CD14-positive monocyte (primary cell): Measurements from ENCODE around the gene PTPRN2. TPM values are rescaled to one million over a fixed set of nuclear protein-coding genes. Genes with fewer than 3 reads are reported as not detected.

ENCODE experiments used
- DNase-seq, 3 donors: peaks; one replicate each; pipeline ENCODE4 v3.0.0-alpha.2; 2011 to 2022
- H2AFZ ChIP-seq: 2 replicates; pipeline ENCODE4 v1.6.0; 2012; ENCODE audit warnings: mild to moderate bottlenecking, low read depth, low read length, inconsistent platforms; ENCODE audit not compliant: insufficient read depth, poor library complexity, severe bottlenecking
- H3K27ac ChIP-seq, 2 donors: 1 replicate in 1 of 2; 2 replicates in 1 of 2; pipeline ENCODE4 v1.5.1; 2012 to 2013; ENCODE audit warnings: low read length in 2 of 2, control low read depth in 1 of 2, inconsistent platforms in 1 of 2, low read depth in 1 of 2, mild to moderate bottlenecking in 1 of 2
- H3K27me3 ChIP-seq, 2 donors: one replicate each; pipeline versions ENCODE4 v1.6.0 to v1.6.1; 2011 to 2013; ENCODE audit warnings: low read length in 2 of 2; ENCODE audit not compliant: control insufficient read depth in 2 of 2, insufficient read depth in 2 of 2
- H3K36me3 ChIP-seq, 2 donors: replicated peaks in 1 of 2; 1 replicate in 1 of 2; 2 replicates in 1 of 2; pipeline versions ENCODE4 v1.5.1 to v1.6.1; 2012 to 2013; ENCODE audit warnings: low read length in 2 of 2, control low read depth in 1 of 2, inconsistent platforms in 1 of 2, mild to moderate bottlenecking in 1 of 2; ENCODE audit not compliant: insufficient read depth in 2 of 2, control insufficient read depth in 1 of 2
- H3K4me1 ChIP-seq, 2 donors: 1 replicate in 1 of 2; 2 replicates in 1 of 2; pipeline versions ENCODE4 v1.5.1 to v1.6.1; 2012 to 2013; ENCODE audit warnings: low read length in 2 of 2, control low read depth in 1 of 2, inconsistent platforms in 1 of 2, mild to moderate bottlenecking in 1 of 2, moderate library complexity in 1 of 2; ENCODE audit not compliant: insufficient read depth in 2 of 2, control insufficient read depth in 1 of 2
- H3K4me2 ChIP-seq: replicated peaks from 2 replicates; pipeline ENCODE3; 2012; ENCODE audit warnings: low read length, moderate library complexity, mild to moderate bottlenecking; ENCODE audit not compliant: poor library complexity, severe bottlenecking; ENCODE audit errors: extremely low read depth
- H3K4me3 ChIP-seq, 3 experiments: fragments of 200-600 bp in 1 of 3; sonication (generic) in 1 of 3; replicated peaks in 1 of 3; 1 replicate in 2 of 3; 2 replicates in 1 of 3; pipeline ENCODE4 v1.5.1; 2011 to 2013; ENCODE audit warnings: low read length in 3 of 3, mild to moderate bottlenecking in 3 of 3, control low read depth in 2 of 3, low read depth in 2 of 3, inconsistent platforms in 1 of 3, moderate library complexity in 1 of 3
- H3K79me2 ChIP-seq: 2 replicates; pipeline ENCODE4 v1.6.0; 2012; ENCODE audit warnings: mild to moderate bottlenecking, control low read depth, inconsistent platforms, low read length, moderate library complexity; ENCODE audit not compliant: insufficient read depth
- H3K9ac ChIP-seq: 2 replicates; pipeline ENCODE4 v1.6.0; 2017; ENCODE audit warnings: low read length, mild to moderate bottlenecking; ENCODE audit not compliant: insufficient read depth, poor library complexity, severe bottlenecking
- H3K9me3 ChIP-seq, 2 donors: replicated peaks in 1 of 2; 1 replicate in 1 of 2; 2 replicates in 1 of 2; pipeline versions ENCODE4 v1.5.1 to v1.6.1; 2012 to 2013; ENCODE audit warnings: low read length in 2 of 2, control low read depth in 1 of 2; ENCODE audit not compliant: control insufficient read depth in 1 of 2, insufficient read depth in 1 of 2
- H4K20me1 ChIP-seq: 2 replicates; pipeline ENCODE4 v1.6.0; 2012; ENCODE audit warnings: mild to moderate bottlenecking, low read length, control low read depth, moderate library complexity; ENCODE audit not compliant: insufficient read depth
- H3K27ac Mint-ChIP-seq, 7 donors: one replicate each; pipeline ENCODE4 v1.8.0; 2020; ENCODE audit warnings: mild to moderate bottlenecking in 7 of 7, mixed read lengths in 7 of 7, moderate library complexity in 6 of 7, inconsistent platforms in 2 of 7
- H3K27me3 Mint-ChIP-seq, 3 donors: one replicate each; pipeline ENCODE4 v1.8.0; 2021 to 2022; ENCODE audit warnings: low read depth in 3 of 3, mild to moderate bottlenecking in 3 of 3, mixed read lengths in 3 of 3, moderate library complexity in 3 of 3, inconsistent platforms in 1 of 3
- H3K36me3 Mint-ChIP-seq, 2 donors: one replicate each; pipeline ENCODE4 v1.8.0; 2020; ENCODE audit warnings: mixed read lengths in 2 of 2, inconsistent platforms in 1 of 2, mild to moderate bottlenecking in 1 of 2
- H3K4me1 Mint-ChIP-seq: one replicate; pipeline ENCODE4 v1.8.0; 2020; ENCODE audit warnings: mild to moderate bottlenecking, mixed read lengths
- H3K4me3 Mint-ChIP-seq, 2 donors: one replicate each; pipeline ENCODE4 v1.8.0; 2020; ENCODE audit warnings: mild to moderate bottlenecking in 2 of 2, mixed read lengths in 2 of 2, moderate library complexity in 1 of 2
- H3K9me3 Mint-ChIP-seq, 7 donors: one replicate each; pipeline ENCODE4 v1.8.0; 2020 to 2022; ENCODE audit warnings: mixed read lengths in 7 of 7, mild to moderate bottlenecking in 6 of 7, moderate library complexity in 6 of 7, inconsistent platforms in 2 of 7
- CTCF ChIP-seq: fragments of 200-600 bp; IDR thresholded peaks from one replicate; pipeline ENCODE4 v1.8.0; 2022; ENCODE audit warnings: antibody characterized with exemption, mild to moderate bottlenecking
- WGBS: methylation state at CpG from one replicate; pipeline ENCODE4 v1.1.5; 2013; ENCODE audit warnings: missing lambda C conversion rate; ENCODE audit not compliant: insufficient coverage; 5-methylcytosine and 5-hydroxymethylcytosine counted together
- intact Hi-C, 2 donors: fragments of 100-400 bp; cut with micrococcal nuclease; formaldehyde crosslinking; loops; one replicate each; pipeline versions ENCODE4 v1.15.0 to v1.15.1; 2023
- polyA plus RNA-seq, 3 donors: library from polyadenylated mRNA; depleted of rRNA in 1 of 3; unstranded in 2 of 3; stranded (reverse) in 1 of 3; fragments of 300-500 nt in 2 of 3; fragments of >200 nt in 1 of 3; fragmentation: Illumina TruSeq in 2 of 3; gene quantifications; 1 replicate in 2 of 3; 2 replicates in 1 of 3; pipeline ENCODE4 v1.2.3, GENCODE V29; 2012 to 2021

PTPRN2 gene
- polyA plus RNA-seq, 3 donors, result 0.25 to 1.4 (median 0.97) TPM

- H3K4me2 ChIP-seq, result no peak overlapping the region
- no peak overlapping the region for H2AFZ ChIP-seq
- no peaks in the 10 kb centered on the region for H4K20me1 ChIP-seq
- Mint-ChIP-seq H3K9me3 (peaks cover 9 to 20% (median 13%) of the 10 kb centered on the region in 7 donors), H3K4me1 (no peaks in the 10 kb centered on the region), H3K4me3 (no peak overlapping the region), H3K27ac (no peak overlapping the region), H3K27me3 (peaks cover 0 to 3% (median 0%) of the 10 kb centered on the region in 3 donors), H3K36me3 (no peaks in the 10 kb centered on the region)
- 95% methylated on average over 44 of the region's 54 CpGs for WGBS
- no peak overlapping the region for H3K27ac ChIP-seq
- H3K4me1 ChIP-seq, result no peaks in the 10 kb centered on the region
- H3K9me3 ChIP-seq, result peaks cover 9 to 17% of the 10 kb centered on the region in 2 donors
- no peak overlapping the region for H3K4me3 ChIP-seq
- DNase-seq, result no peak
- intact Hi-C loops, result no loop called here
- no peak for TF ChIP-seq CTCF
- no peaks in the 10 kb centered on the region for H3K27me3 ChIP-seq
- H3K36me3 ChIP-seq, result no peaks in the 10 kb centered on the region
- H3K9ac ChIP-seq, result no peak overlapping the region
- H3K79me2 ChIP-seq, result no peaks in the 10 kb centered on the region
These were observed 489.2 kb downstream of the PTPRN2 start for GRCh38 chr7:158098125-158099030.

- Histone ChIP-seq H3K4me3 (no peak overlapping the region), H3K27ac (no peak overlapping the region), H3K4me2 (no peak overlapping the region), H3K4me1 (no peaks in the 10 kb centered on the region), H3K79me2 (no peaks in the 10 kb centered on the region), H3K27me3 (no peaks in the 10 kb centered on the region), H2AFZ (no peak overlapping the region), H3K9me3 (peaks cover 4 to 9% of the 10 kb centered on the region in 2 donors), H3K9ac (no peak overlapping the region), H3K36me3 (no peaks in the 10 kb centered on the region), H4K20me1 (no peaks in the 10 kb centered on the region)
- WGBS, result 82% methylated on average over 29 of the region's 39 CpGs
- Mint-ChIP-seq H3K9me3 (peaks cover 9 to 15% (median 12%) of the 10 kb centered on the region in 7 donors), H3K36me3 (no peaks in the 10 kb centered on the region), H3K27ac (no peak overlapping the region), H3K4me3 (no peak overlapping the region), H3K4me1 (no peaks in the 10 kb centered on the region), H3K27me3 (peaks cover 0 to 3% (median 0%) of the 10 kb centered on the region in 3 donors)
- TF ChIP-seq CTCF, result no peak
- DNase-seq, result no peak
- intact Hi-C loops, result no loop called here
These were observed 490.0 kb downstream of the PTPRN2 start for GRCh38 chr7:158097453-158098124.
